Measurements from ENCODE around the gene SUGP2.

GRCh38 chr19:19057720-19058119, 24.4 kb upstream of the SUGP2 start:
- no peak for TF ChIP-seq CTCF (IDR thresholded peaks at IDR 0.05)
- no peak for TF ChIP-seq POLR2A (IDR thresholded peaks at IDR 0.05)

Data from prostate gland (tissue), 2 donors.